GM18520 (cell line): ENCODE data around the gene CGNL1.

Experiments
- ATAC-seq: cut with Tn5 transposase; IDR thresholded peaks from one replicate; pipeline ENCODE4 v1.9.1; 2021; ENCODE audit not compliant: unreplicated experiment

Gene CGNL1

GRCh38 chr15:57446393-57446792, 70.1 kb downstream of the CGNL1 start:
- ATAC-seq: no peak

- no peak for ATAC-seq
Observed at GRCh38 chr15:57451555-57451954, 75.2 kb downstream of the CGNL1 start.

GRCh38 chr15:57452090-57452754, 75.9 kb downstream of the CGNL1 start:
- no peak for ATAC-seq

GRCh38 chr15:57455929-57456328, 79.6 kb downstream of the CGNL1 start:
- no peak for ATAC-seq

GRCh38 chr15:57456559-57456958, 80.3 kb downstream of the CGNL1 start:
- no peak for ATAC-seq

- no peak for ATAC-seq
Observed at GRCh38 chr15:57457726-57458125, 81.4 kb downstream of the CGNL1 start.

- no peak for ATAC-seq
Observed at GRCh38 chr15:57458356-57458781, 82.1 kb downstream of the CGNL1 start.

- ATAC-seq: no peak
Observed at GRCh38 chr15:57460208-57460816, 84.0 kb downstream of the CGNL1 start.

- ATAC-seq: no peak
Observed at GRCh38 chr15:57461541-57461940, 85.2 kb downstream of the CGNL1 start.

GRCh38 chr15:57462381-57462780, 86.1 kb downstream of the CGNL1 start:
- no peak for ATAC-seq

GRCh38 chr15:57463360-57463759, 87.1 kb downstream of the CGNL1 start:
- ATAC-seq: no peak

GRCh38 chr15:57464480-57464879, 88.2 kb downstream of the CGNL1 start:
- no peak for ATAC-seq

- ATAC-seq: no peak
Observed at GRCh38 chr15:57468486-57468885, 92.2 kb downstream of the CGNL1 start.

GRCh38 chr15:57470543-57470942, 94.2 kb downstream of the CGNL1 start:
- no peak for ATAC-seq

- no peak for ATAC-seq
Observed at GRCh38 chr15:57472861-57473260, 96.6 kb downstream of the CGNL1 start.

GRCh38 chr15:57476533-57476975, 100.2 kb downstream of the CGNL1 start:
- no peak for ATAC-seq

- ATAC-seq: no peak
Observed at GRCh38 chr15:57477736-57478522, 101.6 kb downstream of the CGNL1 start.

GRCh38 chr15:57479005-57479404, 102.7 kb downstream of the CGNL1 start:
- no peak for ATAC-seq

GRCh38 chr15:57481038-57481705, 104.9 kb downstream of the CGNL1 start:
- no peak for ATAC-seq

- ATAC-seq: no peak
Observed at GRCh38 chr15:57485869-57486268, 109.6 kb downstream of the CGNL1 start.

- no peak for ATAC-seq
Observed at GRCh38 chr15:57486833-57487232, 110.5 kb downstream of the CGNL1 start.
